Prostate gland (tissue), 2 donors: ENCODE measurements around the gene CTAGE1. TPM values are rescaled to one million over a fixed set of nuclear protein-coding genes. Genes with fewer than 3 reads are reported as not detected.

Experiments
- DNase-seq: peaks from one replicate; pipeline ENCODE4 v3.0.0-alpha.2; 2019; ENCODE audit warnings: low spot score
- H3K27ac ChIP-seq, 2 donors: fragments of 200-600 bp; sonication (generic); 2 replicates each; pipeline ENCODE4 v1.5.1; 2017 to 2019
- H3K27me3 ChIP-seq: fragments of 200-600 bp; sonication (generic); replicated peaks from 2 replicates; pipeline ENCODE4 v1.5.1; 2019; ENCODE audit not compliant: insufficient read depth
- H3K36me3 ChIP-seq, 2 donors: fragments of 200-600 bp; sonication (generic); 1 replicate in 1 of 2; 2 replicates in 1 of 2; pipeline versions ENCODE4 v1.5.1 to v1.8.1; 2017 to 2019
- H3K4me1 ChIP-seq: fragments of 200-600 bp; sonication (generic); replicated peaks from 2 replicates; pipeline ENCODE4 v1.5.1; 2019
- H3K4me3 ChIP-seq, 2 donors: fragments of 200-600 bp; sonication (generic); 2 replicates each; pipeline ENCODE4 v1.5.1; 2017 to 2019
- H3K9me3 ChIP-seq: fragments of 200-600 bp; sonication (generic); 2 replicates; pipeline ENCODE4 v1.5.1; 2017
- POLR2A ChIP-seq: fragments of 450-650 bp; IDR thresholded peaks from one replicate; pipeline ENCODE4 v1.6.1; 2016; ENCODE audit warnings: antibody characterized with exemption, mild to moderate bottlenecking
- POLR2AphosphoS5 ChIP-seq: sonication (generic); formaldehyde crosslinking; IDR thresholded peaks from one replicate; pipeline ENCODE4 v1.6.1; 2017; ENCODE audit warnings: antibody characterized with exemption
- WGBS: methylation state at CpG from one replicate; pipeline ENCODE4 v1.1.5; 2018; 5-methylcytosine and 5-hydroxymethylcytosine counted together
- intact Hi-C: fragments of 100-400 bp; cut with DNase I; formaldehyde crosslinking; loops from one replicate; pipeline ENCODE4 v1.14.2; 2022
- total RNA-seq, 2 donors: library from RNA; depleted of rRNA; stranded (reverse); fragments of >200 nt; gene quantifications; one replicate each; pipeline ENCODE4 v1.1.0, GENCODE V29; 2016
- TF ChIP-seq, protein P1 (sequence below), 4 experiments: fragments of 200-600 bp in 2 of 4; fragments of 450-650 bp in 2 of 4; sonication (generic) in 2 of 4; IDR thresholded peaks; 1 replicate in 3 of 4; 2 replicates in 1 of 4; pipeline ENCODE4 v1.5.1; 2016 to 2019; ENCODE audit warnings: antibody characterized with exemption in 4 of 4, mild to moderate bottlenecking in 2 of 4, moderate library complexity in 2 of 4

The CTAGE1 gene
- total RNA-seq, 2 donors from 2014 or later = 0.80 TPM; not detected in 1

DNA sequence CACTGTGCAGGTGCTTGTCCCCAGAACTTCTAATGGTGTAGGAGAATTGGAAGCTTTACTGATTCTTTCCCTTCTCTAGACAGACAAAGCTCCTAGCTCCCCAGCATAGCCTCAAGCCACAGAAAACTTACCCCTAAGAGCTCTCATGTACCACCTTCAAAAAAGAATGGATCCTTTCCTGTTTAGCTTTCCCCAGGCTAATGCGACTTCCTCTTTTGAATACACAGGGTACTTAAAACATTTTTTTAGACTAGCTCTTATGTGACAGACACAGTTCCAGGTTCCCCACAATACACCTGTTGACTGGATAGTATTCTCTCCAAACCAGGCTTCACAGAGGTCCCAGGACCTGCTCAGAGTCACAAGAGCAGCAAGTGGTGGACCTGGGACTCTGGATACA, 8.3 kb downstream of the CTAGE1 start:
- no peak for TF ChIP-seq POLR2AphosphoS5
- TF ChIP-seq, protein P1, sequence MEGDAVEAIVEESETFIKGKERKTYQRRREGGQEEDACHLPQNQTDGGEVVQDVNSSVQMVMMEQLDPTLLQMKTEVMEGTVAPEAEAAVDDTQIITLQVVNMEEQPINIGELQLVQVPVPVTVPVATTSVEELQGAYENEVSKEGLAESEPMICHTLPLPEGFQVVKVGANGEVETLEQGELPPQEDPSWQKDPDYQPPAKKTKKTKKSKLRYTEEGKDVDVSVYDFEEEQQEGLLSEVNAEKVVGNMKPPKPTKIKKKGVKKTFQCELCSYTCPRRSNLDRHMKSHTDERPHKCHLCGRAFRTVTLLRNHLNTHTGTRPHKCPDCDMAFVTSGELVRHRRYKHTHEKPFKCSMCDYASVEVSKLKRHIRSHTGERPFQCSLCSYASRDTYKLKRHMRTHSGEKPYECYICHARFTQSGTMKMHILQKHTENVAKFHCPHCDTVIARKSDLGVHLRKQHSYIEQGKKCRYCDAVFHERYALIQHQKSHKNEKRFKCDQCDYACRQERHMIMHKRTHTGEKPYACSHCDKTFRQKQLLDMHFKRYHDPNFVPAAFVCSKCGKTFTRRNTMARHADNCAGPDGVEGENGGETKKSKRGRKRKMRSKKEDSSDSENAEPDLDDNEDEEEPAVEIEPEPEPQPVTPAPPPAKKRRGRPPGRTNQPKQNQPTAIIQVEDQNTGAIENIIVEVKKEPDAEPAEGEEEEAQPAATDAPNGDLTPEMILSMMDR (IDR thresholded peaks at IDR 0.05) = no peak
- no peak for TF ChIP-seq POLR2A
- Histone ChIP-seq H3K36me3 (no peaks in the 10 kb centered on the region), H3K4me3 (no peak overlapping the region), H3K4me1 (no peaks in the 10 kb centered on the region), H3K27ac (no peak overlapping the region), H3K27me3 (no peaks in the 10 kb centered on the region), H3K9me3 (no peaks in the 10 kb centered on the region)
- intact Hi-C loops = no loop called here
- 84% methylated on average over 1 of the region's 1 CpG for WGBS
- DNase-seq = no peak

DNA sequence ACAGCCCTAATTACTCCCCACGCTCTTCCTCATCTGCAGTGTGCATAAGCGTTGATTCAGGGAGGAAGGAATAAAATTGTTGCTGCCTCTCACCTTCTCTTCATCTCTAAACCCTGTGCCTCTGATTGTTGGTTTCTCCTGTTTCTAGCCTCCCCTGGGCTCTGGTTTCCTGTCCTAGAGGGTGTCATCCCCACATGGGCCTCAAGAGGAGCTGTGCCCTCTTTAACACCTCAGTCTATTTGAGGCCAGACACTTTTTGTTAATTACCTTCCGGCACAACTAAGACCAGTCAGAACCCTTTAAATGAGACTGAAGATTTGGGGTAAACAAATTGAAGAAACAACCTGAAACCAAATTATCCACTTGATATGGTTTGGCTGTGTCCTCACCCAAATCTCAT, 9.7 kb downstream of the CTAGE1 start:
- no peaks in the 10 kb centered on the region for H3K9me3 ChIP-seq
- no peak overlapping the region for H3K4me3 ChIP-seq
- no peak overlapping the region for H3K27ac ChIP-seq
- no peaks in the 10 kb centered on the region for H3K36me3 ChIP-seq
- 94% methylated on average over 3 of the region's 3 CpGs for WGBS
- DNase-seq = no peak
- TF ChIP-seq POLR2AphosphoS5 (no peak), POLR2A (no peak)
- TF ChIP-seq, protein P1 (IDR thresholded peaks at IDR 0.05) = no peak
- no peaks in the 10 kb centered on the region for H3K27me3 ChIP-seq
- H3K4me1 ChIP-seq = no peaks in the 10 kb centered on the region
- intact Hi-C loops = no loop called here

DNA sequence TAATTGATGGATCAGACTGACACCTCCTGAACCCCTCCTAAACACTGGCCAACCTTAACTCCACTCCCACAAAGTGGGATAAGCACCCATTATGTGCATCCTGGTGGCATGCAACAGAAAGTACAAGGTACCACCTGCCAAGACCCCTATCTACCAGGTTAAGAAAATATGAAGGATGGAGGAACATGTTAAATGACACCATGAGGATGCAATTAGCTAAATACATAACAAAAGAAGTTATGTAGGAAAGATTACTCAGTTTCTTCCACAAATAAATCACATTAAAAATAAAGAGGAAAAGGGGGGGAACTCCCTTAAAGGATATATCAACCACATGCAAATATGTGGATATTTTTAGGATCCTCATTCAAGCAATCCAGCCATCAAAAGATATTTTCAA, 12.6 kb downstream of the CTAGE1 start:
- H3K27ac ChIP-seq = no peak overlapping the region
- H3K4me1 ChIP-seq = no peaks in the 10 kb centered on the region
- H3K9me3 ChIP-seq = no peaks in the 10 kb centered on the region
- DNase-seq = no peak
- no peaks in the 10 kb centered on the region for H3K27me3 ChIP-seq
- H3K36me3 ChIP-seq = no peaks in the 10 kb centered on the region
- no peak overlapping the region for H3K4me3 ChIP-seq
- intact Hi-C loops = no loop called here
- TF ChIP-seq POLR2A (no peak), POLR2AphosphoS5 (no peak)
- TF ChIP-seq, protein P1 (IDR thresholded peaks at IDR 0.05) = no peak

DNA sequence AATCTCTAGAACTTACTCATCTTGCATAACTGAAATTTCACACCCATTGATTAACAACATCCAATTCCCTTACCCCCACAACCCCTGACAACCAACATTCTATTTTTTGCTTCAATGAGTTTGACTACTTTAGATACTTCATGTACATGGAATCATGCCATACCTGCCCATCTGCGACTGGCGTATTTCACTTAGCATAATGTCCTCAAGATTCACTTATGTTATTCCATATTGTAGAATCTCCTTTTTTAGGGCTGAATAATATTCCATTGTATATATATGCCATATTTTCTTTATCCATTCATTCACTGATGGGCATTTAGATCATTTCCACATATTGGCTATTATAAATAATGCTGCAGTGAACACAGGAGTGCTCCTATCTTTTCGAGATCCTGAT, 13.8 kb downstream of the CTAGE1 start:
- intact Hi-C loops = no loop called here
- TF ChIP-seq, protein P1 (IDR thresholded peaks at IDR 0.05) = no peak
- no peak for TF ChIP-seq POLR2AphosphoS5
- no peak for TF ChIP-seq POLR2A

DNA sequence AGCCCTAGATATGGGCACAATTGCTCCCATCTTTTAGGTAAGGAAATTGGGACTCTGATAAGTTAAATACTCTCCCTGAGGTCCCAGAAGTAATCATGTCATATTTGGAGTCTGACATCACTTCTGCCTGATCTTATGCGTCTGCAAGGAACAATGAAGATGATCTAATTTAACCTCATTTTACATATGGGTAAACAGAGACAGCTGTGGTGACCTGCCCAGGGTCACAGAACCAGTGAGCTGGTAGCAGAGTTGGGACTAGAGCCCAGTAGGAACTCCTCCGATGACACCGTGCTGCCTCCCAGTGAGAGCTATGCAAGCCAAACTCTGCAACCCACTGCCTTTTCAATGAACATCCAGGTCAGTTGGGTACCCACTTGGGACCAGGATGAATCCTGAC, 17.8 kb downstream of the CTAGE1 start:
- DNase-seq = no peak
- no peak overlapping the region for H3K27ac ChIP-seq
- H3K9me3 ChIP-seq = no peaks in the 10 kb centered on the region
- TF ChIP-seq POLR2A (no peak), POLR2AphosphoS5 (no peak)
- TF ChIP-seq, protein P1 (IDR thresholded peaks at IDR 0.05) = no peak
- intact Hi-C loops = no loop called here
- H3K36me3 ChIP-seq = no peaks in the 10 kb centered on the region
- WGBS = 63% methylated on average over 3 of the region's 3 CpGs
- no peaks in the 10 kb centered on the region for H3K4me1 ChIP-seq
- H3K4me3 ChIP-seq = no peak overlapping the region
- no peaks in the 10 kb centered on the region for H3K27me3 ChIP-seq

More for the DNA sequence above, 13.8 kb downstream of the CTAGE1 start:
- Histone ChIP-seq H3K36me3 (no peaks in the 10 kb centered on the region), H3K4me3 (no peak overlapping the region), H3K4me1 (no peaks in the 10 kb centered on the region), H3K27me3 (no peaks in the 10 kb centered on the region), H3K9me3 (no peaks in the 10 kb centered on the region), H3K27ac (no peak overlapping the region)
- WGBS = 96% methylated on average over 3 of the region's 3 CpGs
- no peak for DNase-seq
